NCI-H1105 treated with DMSO at 0.1 percent for 48 hours (cell line): ENCODE data around the gene YIPF3.

ENCODE experiments used
- DNase-seq: peaks from one replicate; lab custom pipeline; 2025; lab: John Stamatoyannopoulos, UW

YIPF3 gene

GRCh38 chr6:43464337-43464736, 52.4 kb downstream of the YIPF3 start:
- no peak for DNase-seq

GRCh38 chr6:43461936-43462335, 54.8 kb downstream of the YIPF3 start:
- no peak for DNase-seq
